Thoracic aorta (tissue), 2 donors: ENCODE data around the gene ABCC3. TPM values are rescaled to one million over a fixed set of nuclear protein-coding genes. Genes with fewer than 3 reads are reported as not detected.

Experiments used
- ATAC-seq: fragments of 150-250 bp; one replicate; pipeline ENCODE4 v1.8.0; 2017; ENCODE audit warnings: low read depth; ENCODE audit not compliant: insufficient number of reproducible peaks, low FRiP score
- DNase-seq: peaks from one replicate; pipeline ENCODE4 v3.0.0-alpha.2; 2020; ENCODE audit warnings: low spot score
- H3K27ac ChIP-seq, 2 donors: fragments of 200-600 bp; sonication (generic); 1 replicate in 1 of 2; 2 replicates in 1 of 2; pipeline ENCODE4 v1.5.1; 2016; ENCODE audit warnings: mild to moderate bottlenecking in 2 of 2, moderate library complexity in 2 of 2
- H3K27me3 ChIP-seq: fragments of 200-600 bp; sonication (generic); replicated peaks from 2 replicates; pipeline ENCODE4 v1.6.0; 2016; ENCODE audit warnings: mild to moderate bottlenecking; ENCODE audit not compliant: insufficient read depth
- H3K36me3 ChIP-seq: fragments of 200-600 bp; sonication (generic); one replicate; pipeline ENCODE4 v1.5.1; 2016
- H3K4me1 ChIP-seq, 2 donors: fragments of 200-600 bp; sonication (generic); 1 replicate in 1 of 2; 2 replicates in 1 of 2; pipeline versions ENCODE4 v1.5.1 to v1.6.0; 2016; ENCODE audit warnings: low read depth in 2 of 2, mild to moderate bottlenecking in 1 of 2; ENCODE audit not compliant: control insufficient read depth in 1 of 2
- H3K4me3 ChIP-seq: fragments of 200-600 bp; sonication (generic); 2 replicates; pipeline ENCODE4 v1.5.1; 2016; ENCODE audit warnings: mild to moderate bottlenecking
- H3K9me3 ChIP-seq: fragments of 200-600 bp; sonication (generic); 2 replicates; pipeline ENCODE4 v1.5.1; 2016
- CTCF ChIP-seq: fragments of 200-600 bp; sonication (generic); IDR thresholded peaks from one replicate; pipeline ENCODE4 v1.5.1; 2019; ENCODE audit warnings: antibody characterized with exemption
- total RNA-seq, 2 donors: library from RNA; depleted of rRNA; stranded (reverse); fragments of >200 nt; gene quantifications; one replicate each; pipeline versions ENCODE4 v1.1.0 to v1.2.3, GENCODE V29; 2016

Gene ABCC3
- total RNA-seq, 2 donors from 2014 or later = 72.7 to 143 TPM

- H3K4me1 ChIP-seq = peaks cover 4 to 10% of the 10 kb centered on the region in 2 donors
- no peak for DNase-seq
- peaks cover 12% of the 10 kb centered on the region for H3K36me3 ChIP-seq
These were observed 37.4 kb downstream of the ABCC3 start for GRCh38 chr17:50672071-50672470.

GRCh38 chr17:50672831-50673551 is 38.3 kb downstream of the ABCC3 start:
- ATAC-seq (peak; percentile 66), DNase-seq (peak; percentile 56)
- H3K27ac ChIP-seq = peak overlapping the region; percentile 43 to 55
- peaks cover 4 to 10% of the 10 kb centered on the region in 2 donors for H3K4me1 ChIP-seq
- no peaks in the 10 kb centered on the region for H3K9me3 ChIP-seq
- peaks cover 15% of the 10 kb centered on the region for H3K36me3 ChIP-seq
- no peaks in the 10 kb centered on the region for H3K27me3 ChIP-seq
- peak overlapping the region; percentile 9 for H3K4me3 ChIP-seq
- TF ChIP-seq CTCF = no peak

More at GRCh38 chr17:50672071-50672470, 37.4 kb downstream of the ABCC3 start:
- no peak for TF ChIP-seq CTCF
- H3K4me3 ChIP-seq = no peak overlapping the region
- no peaks in the 10 kb centered on the region for H3K27me3 ChIP-seq
- no peak overlapping the region for H3K27ac ChIP-seq
- no peak for ATAC-seq
- no peaks in the 10 kb centered on the region for H3K9me3 ChIP-seq

GRCh38 chr17:50675190-50675589 is 40.5 kb downstream of the ABCC3 start:
- H3K9me3 ChIP-seq = no peaks in the 10 kb centered on the region
- peaks cover 4 to 10% of the 10 kb centered on the region in 2 donors for H3K4me1 ChIP-seq
- ATAC-seq (no peak), DNase-seq (no peak)
- H3K27ac ChIP-seq = no peak overlapping the region
- no peak for TF ChIP-seq CTCF
- no peaks in the 10 kb centered on the region for H3K27me3 ChIP-seq
- H3K36me3 ChIP-seq = peaks cover 19% of the 10 kb centered on the region
- H3K4me3 ChIP-seq = no peak overlapping the region

GRCh38 chr17:50675627-50676026 is 40.9 kb downstream of the ABCC3 start:
- no peak for TF ChIP-seq CTCF
- H3K36me3 ChIP-seq = peaks cover 19% of the 10 kb centered on the region
- DNase-seq = no peak
- H3K27ac ChIP-seq = no peak overlapping the region
- H3K27me3 ChIP-seq = no peaks in the 10 kb centered on the region
- H3K4me3 ChIP-seq = no peak overlapping the region
- H3K9me3 ChIP-seq = no peaks in the 10 kb centered on the region
- ATAC-seq = no peak
- H3K4me1 ChIP-seq = peaks cover 4 to 11% of the 10 kb centered on the region in 2 donors

- no peak overlapping the region for H3K4me3 ChIP-seq
- H3K36me3 ChIP-seq = peaks cover 19% of the 10 kb centered on the region
- peaks cover 4 to 18% of the 10 kb centered on the region in 2 donors for H3K4me1 ChIP-seq
- no peaks in the 10 kb centered on the region for H3K9me3 ChIP-seq
- no peak for TF ChIP-seq CTCF
- no peak for DNase-seq
- H3K27ac ChIP-seq = no peak overlapping the region
- H3K27me3 ChIP-seq = no peaks in the 10 kb centered on the region
- no peak for ATAC-seq
These were observed 41.6 kb downstream of the ABCC3 start for GRCh38 chr17:50676065-50676975.
